GM12801 (cell line): ENCODE measurements around the gene ARNT2.

ENCODE experiments used
- CTCF ChIP-seq: IDR thresholded peaks from one replicate; pipeline ENCODE4 v1.5.1; 2011; ENCODE audit warnings: control low read depth; ENCODE audit not compliant: insufficient read length; ENCODE audit errors: extremely low read depth

Gene ARNT2

GRCh38 chr15:80436511-80437307, 32.5 kb downstream of the ARNT2 start:
- no peak for TF ChIP-seq CTCF

- no peak for TF ChIP-seq CTCF
These were observed 33.2 kb downstream of the ARNT2 start for GRCh38 chr15:80437334-80437891.

GRCh38 chr15:80439140-80439539, 35.0 kb downstream of the ARNT2 start:
- no peak for TF ChIP-seq CTCF

GRCh38 chr15:80440024-80440423, 35.8 kb downstream of the ARNT2 start:
- TF ChIP-seq CTCF: no peak

- TF ChIP-seq CTCF: no peak
These were observed 36.9 kb downstream of the ARNT2 start for GRCh38 chr15:80441041-80441440.

- no peak for TF ChIP-seq CTCF
These were observed 37.5 kb downstream of the ARNT2 start for GRCh38 chr15:80441714-80442113.

- TF ChIP-seq CTCF: no peak
These were observed 38.7 kb downstream of the ARNT2 start for GRCh38 chr15:80442728-80443403.
